Measurements from ENCODE around the gene DDO.
"Not testable (repeated sequence)": the region's sequence is repeated elsewhere in the genome, so short reads cannot be mapped to it uniquely, and the experiment has no call there.

DDO gene

GRCh38 chr6:110366256-110366655 is 49.1 kb downstream of the DDO start:
- DNase-seq = no peak

- DNase-seq = no peak
Measured at GRCh38 chr6:110364364-110365105, 50.8 kb downstream of the DDO start.

- DNase-seq = no peak
Measured at GRCh38 chr6:110363748-110364147, 51.6 kb downstream of the DDO start.

- DNase-seq = no peak
Measured at GRCh38 chr6:110360676-110361075, 54.7 kb downstream of the DDO start.

- DNase-seq = no peak
Measured at GRCh38 chr6:110359556-110359955, 55.8 kb downstream of the DDO start.

- DNase-seq = no peak
Measured at GRCh38 chr6:110358553-110359160, 56.7 kb downstream of the DDO start.

GRCh38 chr6:110357664-110358552 is 57.5 kb downstream of the DDO start, which contains the start of gene METTL24:
METTL24 (minus strand) TSS chr6:110358349; CDS start chr6:110358272, 77 bp downstream.
- DNase-seq = no peak

GRCh38 chr6:110357298-110357663 is 58.1 kb downstream of the DDO start:
- DNase-seq = no peak

- no peak for DNase-seq
Measured at GRCh38 chr6:110356778-110357177, 58.6 kb downstream of the DDO start.

GRCh38 chr6:110355727-110356126 is 59.6 kb downstream of the DDO start:
- DNase-seq = no peak

- DNase-seq = no peak
Measured at GRCh38 chr6:110355022-110355421, 60.4 kb downstream of the DDO start.

GRCh38 chr6:110354153-110354552 is 61.2 kb downstream of the DDO start:
- DNase-seq = no peak

- DNase-seq = no peak
Measured at GRCh38 chr6:110353457-110354001, 61.8 kb downstream of the DDO start.

- DNase-seq = no peak
Measured at GRCh38 chr6:110352563-110353262, 62.7 kb downstream of the DDO start.

- DNase-seq = no peak
Measured at GRCh38 chr6:110351986-110352385, 63.4 kb downstream of the DDO start.

GRCh38 chr6:110351546-110351945 is 63.8 kb downstream of the DDO start:
- no peak for DNase-seq

GRCh38 chr6:110350593-110350992 is 64.8 kb downstream of the DDO start:
- DNase-seq = not testable (repeated sequence)

GRCh38 chr6:110348961-110349690 is 66.2 kb downstream of the DDO start:
- no peak for DNase-seq

GRCh38 chr6:110345025-110345424 is 70.3 kb downstream of the DDO start:
- DNase-seq = no peak

- DNase-seq = no peak
Measured at GRCh38 chr6:110342759-110343158, 72.6 kb downstream of the DDO start.
